Gastrocnemius medialis (tissue), 4 donors: ENCODE measurements around the gene RPL23. TPM values are rescaled to one million over a fixed set of nuclear protein-coding genes. Genes with fewer than 3 reads are reported as not detected.

Experiments
- ATAC-seq, 2 donors: fragments of 150-250 bp; one replicate each; pipeline ENCODE4 v1.9.1; 2016
- DNase-seq, 2 donors: peaks; one replicate each; pipeline ENCODE4 v3.0.0-alpha.2; 2019
- H3K27ac ChIP-seq, 4 donors: fragments of 200-600 bp; sonication (generic); 1 replicate in 1 of 4; 2 replicates in 3 of 4; pipeline ENCODE4 v1.5.1; 2016 to 2018; ENCODE audit warnings: mild to moderate bottlenecking in 2 of 4, moderate library complexity in 1 of 4
- H3K27me3 ChIP-seq, 3 donors: fragments of 200-600 bp; sonication (generic) in 2 of 3; 1 replicate in 1 of 3; 2 replicates in 2 of 3; pipeline versions ENCODE4 v1.5.1 to v1.6.0; 2016 to 2019; ENCODE audit warnings: mild to moderate bottlenecking in 1 of 3, moderate library complexity in 1 of 3
- H3K36me3 ChIP-seq, 2 donors: fragments of 200-600 bp; sonication (generic) in 1 of 2; one replicate each; pipeline ENCODE4 v1.5.1; 2017 to 2018
- H3K4me1 ChIP-seq, 2 donors: fragments of 200-600 bp; sonication (generic) in 1 of 2; one replicate each; pipeline ENCODE4 v1.5.1; 2016 to 2017; ENCODE audit warnings: mild to moderate bottlenecking in 2 of 2
- H3K4me3 ChIP-seq, 4 donors: fragments of 200-600 bp; sonication (generic) in 3 of 4; 1 replicate in 1 of 4; 2 replicates in 3 of 4; pipeline ENCODE4 v1.5.1; 2016 to 2019; ENCODE audit warnings: mild to moderate bottlenecking in 2 of 4
- H3K9me3 ChIP-seq, 3 donors: fragments of 200-600 bp; sonication (generic) in 2 of 3; 1 replicate in 1 of 3; 2 replicates in 2 of 3; pipeline ENCODE4 v1.5.1; 2016 to 2019
- POLR2A ChIP-seq, 2 donors: fragments of 450-650 bp; IDR thresholded peaks; one replicate each; pipeline ENCODE4 v1.6.1; 2017; ENCODE audit warnings: antibody characterized with exemption in 2 of 2, mild to moderate bottlenecking in 2 of 2, moderate library complexity in 2 of 2
- in situ Hi-C, 4 donors: fragments of 200-750 bp; cut with MboI; loops; one replicate each; pipeline versions ENCODE4 v1.15.0 to v1.8.0; 2017; ENCODE audit warnings: low sequenced_read_pairs in 4 of 4
- intact Hi-C: fragments of 100-400 bp; cut with DNase I; formaldehyde crosslinking; loops from one replicate; pipeline ENCODE4 v1.15.1; 2023; ENCODE audit warnings: low total_unique reads
- total RNA-seq, 4 donors: library from RNA; depleted of rRNA; stranded (reverse); fragments of >200 nt; gene quantifications; one replicate each; pipeline versions ENCODE4 v1.1.0 to v1.2.3, GENCODE V29; 2016
- TF ChIP-seq, protein P1 (sequence below), 5 experiments: fragments of 450-650 bp in 3 of 5; fragments of 200-600 bp in 2 of 5; sonication (generic) in 2 of 5; IDR thresholded peaks in 4 of 5; conservative IDR thresholded peaks in 1 of 5; 1 replicate in 4 of 5; 2 replicates in 1 of 5; pipeline ENCODE4 v1.5.1; 2016 to 2019; ENCODE audit warnings: antibody characterized with exemption in 5 of 5, mild to moderate bottlenecking in 3 of 5, moderate library complexity in 3 of 5

RPL23 gene
- total RNA-seq, 4 donors from 2014 or later = 878 to 1,126 (median 955) TPM

DNA sequence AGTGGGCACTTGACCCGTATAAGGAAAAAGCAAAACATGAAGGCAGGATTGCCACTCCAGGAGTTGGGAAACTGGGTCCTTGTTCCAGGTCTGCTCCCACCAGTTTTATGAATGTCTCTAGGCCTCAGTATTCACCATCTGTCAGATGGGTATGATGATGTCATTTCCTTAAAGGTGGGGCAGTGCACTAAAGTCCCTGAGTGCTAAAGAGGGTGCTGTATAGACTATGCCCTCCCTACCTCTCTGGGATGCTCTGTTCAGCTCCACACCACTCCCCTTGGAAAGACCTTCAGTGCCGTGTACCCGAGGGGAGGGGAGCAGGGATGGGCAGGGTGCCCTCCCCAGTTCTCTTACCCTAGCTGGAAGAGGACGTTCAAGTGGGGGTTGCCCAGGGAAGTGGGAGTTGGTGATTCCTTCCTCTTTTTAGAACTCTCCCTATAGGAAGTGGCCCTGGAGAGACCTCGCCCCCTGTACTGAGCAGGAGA is 18.5 kb upstream of the RPL23 start:
- H3K36me3 ChIP-seq = no peaks in the 10 kb centered on the region
- TF ChIP-seq, protein P1, sequence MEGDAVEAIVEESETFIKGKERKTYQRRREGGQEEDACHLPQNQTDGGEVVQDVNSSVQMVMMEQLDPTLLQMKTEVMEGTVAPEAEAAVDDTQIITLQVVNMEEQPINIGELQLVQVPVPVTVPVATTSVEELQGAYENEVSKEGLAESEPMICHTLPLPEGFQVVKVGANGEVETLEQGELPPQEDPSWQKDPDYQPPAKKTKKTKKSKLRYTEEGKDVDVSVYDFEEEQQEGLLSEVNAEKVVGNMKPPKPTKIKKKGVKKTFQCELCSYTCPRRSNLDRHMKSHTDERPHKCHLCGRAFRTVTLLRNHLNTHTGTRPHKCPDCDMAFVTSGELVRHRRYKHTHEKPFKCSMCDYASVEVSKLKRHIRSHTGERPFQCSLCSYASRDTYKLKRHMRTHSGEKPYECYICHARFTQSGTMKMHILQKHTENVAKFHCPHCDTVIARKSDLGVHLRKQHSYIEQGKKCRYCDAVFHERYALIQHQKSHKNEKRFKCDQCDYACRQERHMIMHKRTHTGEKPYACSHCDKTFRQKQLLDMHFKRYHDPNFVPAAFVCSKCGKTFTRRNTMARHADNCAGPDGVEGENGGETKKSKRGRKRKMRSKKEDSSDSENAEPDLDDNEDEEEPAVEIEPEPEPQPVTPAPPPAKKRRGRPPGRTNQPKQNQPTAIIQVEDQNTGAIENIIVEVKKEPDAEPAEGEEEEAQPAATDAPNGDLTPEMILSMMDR (IDR thresholded peaks at IDR 0.05 in 4 of 5, conservative IDR thresholded peaks at IDR 0.05 in 1 of 5) = no peak
- no peak for TF ChIP-seq POLR2A (IDR thresholded peaks at IDR 0.05)
- peaks cover 22 to 38% of the 10 kb centered on the region in 2 donors for H3K4me1 ChIP-seq
- ATAC-seq = no peak
- H3K27me3 ChIP-seq = no peaks in the 10 kb centered on the region
- DNase-seq = no peak
- H3K27ac ChIP-seq = peak overlapping the region; percentile 87 to 92 (median 90)
- peak overlapping the region; percentile 70 to 99 (median 87) for H3K4me3 ChIP-seq
- H3K9me3 ChIP-seq = no peaks in the 10 kb centered on the region
- in situ Hi-C loops = loop anchor here in 1 of 4 donors (25.0 kb wide), 1 partner anchor 290 kb away; the partner anchor contains the start of genes ARL5C and PLXDC1
- intact Hi-C loops = no loop called here

DNA sequence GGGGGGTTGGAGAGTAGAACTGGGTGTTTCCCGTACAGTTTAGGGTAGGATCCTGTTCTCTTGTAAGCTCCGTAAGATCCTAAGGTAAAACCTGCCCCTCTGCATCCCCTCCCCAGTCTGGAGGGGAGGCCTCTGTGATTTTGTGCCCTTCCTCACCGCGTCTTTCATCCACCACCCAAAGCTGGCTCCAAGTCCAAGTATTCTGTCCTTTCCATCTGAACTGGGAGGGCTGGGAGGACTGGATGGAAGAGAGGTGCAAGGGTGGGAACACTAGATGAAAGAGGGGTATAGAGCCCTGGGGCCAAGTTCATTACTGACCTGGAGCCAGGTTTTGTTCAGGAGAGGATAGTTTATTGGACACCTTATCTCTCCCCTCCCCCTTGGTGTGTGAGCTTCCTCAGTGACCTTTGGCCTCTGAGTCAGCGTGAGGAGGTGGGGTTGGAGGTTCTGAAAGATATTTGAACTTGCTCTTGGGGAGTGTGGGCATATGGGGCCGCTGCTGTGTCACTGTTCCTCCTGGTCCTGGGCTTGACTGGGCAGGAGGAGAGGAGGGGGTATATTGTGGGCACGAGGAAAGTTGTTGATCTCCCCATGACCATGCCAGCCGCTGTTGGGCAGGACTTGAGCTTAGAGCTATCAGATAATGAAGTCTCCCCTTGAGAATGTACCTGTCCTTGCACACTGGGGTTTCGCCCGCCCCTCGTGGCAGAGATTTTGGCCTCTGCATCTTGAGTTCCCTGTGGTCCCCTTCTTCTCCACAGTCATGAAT is 17.9 kb upstream of the RPL23 start:
- intact Hi-C loops = loop anchor here (2.0 kb wide), 2 partner anchors 119 to 281 kb away; partner anchors contain the start of gene PSMB3
- H3K4me3 ChIP-seq = peak overlapping the region; percentile 70 to 99 (median 87)
- no peaks in the 10 kb centered on the region for H3K36me3 ChIP-seq
- ATAC-seq = no peak
- peak in 1 of 2 donors; percentile 63 for DNase-seq
- H3K27ac ChIP-seq = peak overlapping the region; percentile 87 to 92 (median 90)
- no peaks in the 10 kb centered on the region for H3K9me3 ChIP-seq
- peaks cover 22 to 38% of the 10 kb centered on the region in 2 donors for H3K4me1 ChIP-seq
- in situ Hi-C loops = loop anchor here in 1 of 4 donors (25.0 kb wide), 1 partner anchor 291 kb away; the partner anchor contains the start of genes ARL5C and PLXDC1
- TF ChIP-seq, protein P1 (IDR thresholded peaks at IDR 0.05 in 4 of 5, conservative IDR thresholded peaks at IDR 0.05 in 1 of 5) = no peak
- peak in 1 of 2 donors; percentile 13 for TF ChIP-seq POLR2A (IDR thresholded peaks at IDR 0.05)
- H3K27me3 ChIP-seq = no peaks in the 10 kb centered on the region

DNA sequence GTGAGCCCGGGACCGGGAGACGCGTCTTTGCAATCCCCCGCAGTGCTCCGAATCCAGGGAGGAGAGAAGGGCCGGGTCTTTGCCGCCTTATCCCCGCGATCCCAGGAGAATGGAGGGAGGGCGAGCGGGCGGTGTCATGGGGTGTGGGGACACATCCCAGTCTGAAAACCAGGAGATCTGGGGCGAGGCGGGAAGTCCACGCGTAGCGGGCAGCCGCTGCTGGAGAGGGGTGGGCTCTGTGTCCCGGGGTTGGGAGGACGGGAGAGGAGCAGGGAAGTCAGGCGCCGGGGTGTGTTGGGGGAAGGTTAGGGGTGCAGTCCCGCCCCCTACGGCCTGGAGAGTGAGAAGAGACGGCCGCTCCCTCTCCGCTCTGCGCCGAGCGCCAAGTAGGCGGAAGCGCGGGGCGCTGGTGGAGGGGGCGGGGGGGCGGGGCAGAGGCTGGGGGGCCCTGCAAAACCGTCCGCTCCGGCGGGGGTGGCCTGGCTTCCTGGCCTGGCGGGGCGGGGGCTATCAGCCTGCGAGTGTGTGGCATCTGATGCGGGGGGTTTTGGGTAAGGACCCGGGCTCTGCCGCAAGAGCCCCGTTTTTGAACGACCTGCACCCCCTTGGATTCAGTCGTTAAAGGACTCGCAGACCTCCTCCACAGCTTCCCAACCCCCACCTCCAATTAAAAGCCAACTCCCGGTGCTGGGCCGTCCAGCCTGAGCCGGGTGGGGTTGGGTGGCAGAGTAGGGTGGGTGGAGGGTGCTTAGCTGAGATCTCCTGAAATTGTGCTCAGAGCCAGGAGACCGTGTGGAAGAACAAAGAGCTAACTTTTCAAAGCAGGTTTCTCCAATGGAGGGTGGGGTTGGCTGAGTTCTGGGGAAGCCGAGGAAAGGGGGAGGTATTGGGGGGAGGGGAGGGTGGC is 17.0 kb upstream of the RPL23 start:
- peaks cover 22 to 36% of the 10 kb centered on the region in 2 donors for H3K4me1 ChIP-seq
- no peaks in the 10 kb centered on the region for H3K36me3 ChIP-seq
- no peaks in the 10 kb centered on the region for H3K27me3 ChIP-seq
- no peaks in the 10 kb centered on the region for H3K9me3 ChIP-seq
- TF ChIP-seq, protein P1 (IDR thresholded peaks at IDR 0.05 in 4 of 5, conservative IDR thresholded peaks at IDR 0.05 in 1 of 5) = no peak
- TF ChIP-seq POLR2A (IDR thresholded peaks at IDR 0.05) = peak in 1 of 2 donors; percentile 49
- DNase-seq (peak; percentile 62 to 67), ATAC-seq (peak; percentile 29 to 32)
- in situ Hi-C loops (loop anchor here in 1 of 4 donors (25.0 kb wide), 1 partner anchor 292 kb away; the partner anchor contains the start of genes ARL5C and PLXDC1), intact Hi-C loops (loop anchor here (1.0 to 2.0 kb wide), 3 partner anchors 17 to 282 kb away; partner anchors contain the start of genes PSMB3 and RPL23)
- peak overlapping the region; percentile 70 to 99 (median 87) for H3K4me3 ChIP-seq
- H3K27ac ChIP-seq = peak overlapping the region; percentile 87 to 92 (median 90)
